HG03469 (cell line): Measurements from ENCODE around the gene TMEM33.
"Not testable (repeated sequence)": the region's sequence is repeated elsewhere in the genome, so short reads cannot be mapped to it uniquely, and the experiment has no call there.

Experiments
- ATAC-seq: cut with Tn5 transposase; IDR thresholded peaks from one replicate; pipeline ENCODE4 v1.9.1; 2021; ENCODE audit warnings: mild to moderate bottlenecking, moderate library complexity, moderate number of reproducible peaks; ENCODE audit not compliant: unreplicated experiment

Gene TMEM33, protein sequence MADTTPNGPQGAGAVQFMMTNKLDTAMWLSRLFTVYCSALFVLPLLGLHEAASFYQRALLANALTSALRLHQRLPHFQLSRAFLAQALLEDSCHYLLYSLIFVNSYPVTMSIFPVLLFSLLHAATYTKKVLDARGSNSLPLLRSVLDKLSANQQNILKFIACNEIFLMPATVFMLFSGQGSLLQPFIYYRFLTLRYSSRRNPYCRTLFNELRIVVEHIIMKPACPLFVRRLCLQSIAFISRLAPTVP

DNA sequence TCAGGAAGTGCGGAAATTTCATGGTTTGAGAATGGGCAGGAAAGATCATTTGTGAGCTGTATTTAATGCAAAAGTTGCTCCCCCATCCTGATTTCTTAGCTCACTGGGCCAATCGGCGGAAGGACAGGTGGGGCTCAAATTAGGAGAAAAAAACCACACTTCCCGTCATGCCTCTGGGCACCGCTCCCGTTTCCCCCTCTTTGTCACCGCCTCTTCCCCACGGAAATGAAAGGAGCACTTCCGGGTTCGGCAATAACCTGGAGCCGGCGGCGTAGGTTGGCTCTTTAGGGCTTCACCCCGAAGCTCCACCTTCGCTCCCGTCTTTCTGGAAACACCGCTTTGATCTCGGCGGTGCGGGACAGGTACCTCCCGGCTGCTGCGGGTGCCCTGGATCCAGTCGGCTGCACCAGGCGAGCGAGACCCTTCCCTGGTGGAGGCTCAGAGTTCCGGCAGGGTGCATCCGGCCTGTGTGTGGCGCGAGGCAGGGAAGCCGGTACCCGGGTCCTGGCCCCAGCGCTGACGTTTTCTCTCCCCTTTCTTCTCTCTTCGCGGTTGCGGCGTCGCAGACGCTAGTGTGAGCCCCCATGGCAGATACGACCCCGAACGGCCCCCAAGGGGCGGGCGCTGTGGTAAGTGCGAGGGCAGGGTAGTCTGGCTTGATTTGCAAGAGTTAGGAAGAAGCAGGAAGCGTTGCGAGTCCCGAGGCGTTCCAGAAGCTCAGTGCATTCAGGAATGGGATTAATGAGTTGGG, at the start of gene TMEM33:
TSS of gene TMEM33 (plus strand) at position 529 of the 751 bp plus-strand sequence. CDS start at position 585, 56 bp downstream.
- peak; percentile 72 for ATAC-seq

DNA sequence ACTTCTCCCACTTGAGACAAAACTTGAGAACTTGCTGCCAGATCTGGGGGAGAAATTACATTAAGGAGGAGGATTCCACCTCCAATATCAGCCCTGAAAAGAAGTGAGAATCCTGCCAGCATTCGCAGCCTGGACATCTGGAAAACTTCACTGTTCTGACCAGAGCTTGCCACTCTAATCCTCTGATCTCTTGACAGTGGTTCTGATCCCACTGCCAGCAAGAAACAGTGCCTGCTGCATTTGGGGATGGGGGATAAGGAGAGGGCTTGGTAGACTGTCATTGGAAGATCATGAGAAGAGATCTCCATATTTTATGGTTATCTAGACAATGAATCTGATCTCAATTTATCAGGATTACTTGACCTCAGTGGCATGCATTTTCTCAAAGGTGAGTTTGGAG, 49.8 kb upstream of the TMEM33 start:
- no peak for ATAC-seq

DNA sequence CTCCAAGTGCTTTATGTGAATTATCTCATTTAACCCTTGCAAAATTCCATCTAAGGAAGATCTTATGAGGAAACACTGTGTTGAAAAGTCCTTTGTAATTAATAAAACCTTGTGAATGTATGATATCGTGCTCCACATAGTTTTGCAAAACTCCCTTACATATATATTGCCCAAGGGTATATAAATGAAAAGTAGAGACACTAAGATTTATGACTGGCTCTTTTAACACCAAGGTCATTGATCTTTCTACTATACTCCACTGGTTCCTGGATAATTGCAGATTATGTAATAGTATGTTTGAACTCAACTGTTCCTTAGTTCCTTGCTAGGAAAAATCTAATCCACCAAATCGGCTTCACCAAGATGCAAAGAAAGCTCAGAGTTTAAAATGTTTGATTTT, 48.0 kb upstream of the TMEM33 start:
- no peak for ATAC-seq

DNA sequence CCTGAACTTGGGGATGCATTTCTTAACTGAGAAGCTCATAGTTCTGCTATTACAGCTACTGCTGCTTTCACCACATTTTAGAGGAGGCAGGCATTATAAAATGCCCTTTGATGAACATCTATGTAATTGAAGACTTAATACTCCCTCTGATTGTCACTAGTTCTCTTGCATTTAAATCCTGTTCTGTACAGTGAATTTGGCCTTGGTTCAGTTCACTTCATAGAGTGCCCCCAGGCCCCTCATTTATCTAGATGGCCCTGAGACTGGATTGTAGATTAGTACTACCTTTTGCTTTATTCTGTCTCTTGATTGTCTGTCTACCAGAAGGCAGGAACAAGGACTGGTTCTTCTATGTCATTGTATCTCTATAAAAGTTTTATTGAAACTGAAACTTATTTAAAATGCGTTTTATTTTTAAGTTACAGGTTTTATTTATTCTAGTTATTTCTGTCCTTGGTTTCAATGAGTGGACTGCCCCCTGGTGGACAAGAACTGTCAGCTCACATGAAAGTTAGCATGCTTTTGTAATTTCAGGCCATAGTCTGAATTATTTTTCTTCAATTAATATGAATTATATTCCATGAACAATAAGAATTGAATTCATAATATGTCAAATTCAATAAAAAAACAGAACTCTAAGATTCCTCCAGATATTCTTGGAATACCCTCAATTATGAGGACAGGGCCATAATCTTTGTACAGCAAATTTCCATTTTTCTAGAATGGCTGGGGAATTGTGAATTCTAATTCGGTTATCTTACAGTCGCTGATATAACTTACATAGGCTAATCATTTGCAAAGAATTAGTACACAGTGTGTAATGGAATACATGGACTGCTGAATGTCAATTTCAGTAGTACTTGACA, 47.2 kb upstream of the TMEM33 start:
- no peak for ATAC-seq

DNA sequence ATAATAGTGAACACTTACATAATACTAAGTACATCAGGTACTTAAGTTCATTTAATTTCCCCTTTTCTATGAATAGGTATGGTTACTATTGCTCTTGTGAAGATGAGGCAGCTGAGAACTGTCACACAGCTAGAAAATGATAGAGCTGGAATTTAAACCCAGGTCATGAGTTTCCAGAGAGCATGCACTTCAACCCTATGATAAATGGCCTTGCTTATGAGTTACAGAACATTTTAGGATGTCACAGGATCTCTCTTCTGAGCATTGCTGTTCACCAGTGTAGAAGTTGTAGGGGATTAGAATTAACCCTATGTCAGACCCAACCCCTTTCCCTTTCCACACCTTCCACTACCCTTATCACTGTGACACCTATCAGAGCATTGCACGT, 46.5 kb upstream of the TMEM33 start:
- ATAC-seq, result no peak

DNA sequence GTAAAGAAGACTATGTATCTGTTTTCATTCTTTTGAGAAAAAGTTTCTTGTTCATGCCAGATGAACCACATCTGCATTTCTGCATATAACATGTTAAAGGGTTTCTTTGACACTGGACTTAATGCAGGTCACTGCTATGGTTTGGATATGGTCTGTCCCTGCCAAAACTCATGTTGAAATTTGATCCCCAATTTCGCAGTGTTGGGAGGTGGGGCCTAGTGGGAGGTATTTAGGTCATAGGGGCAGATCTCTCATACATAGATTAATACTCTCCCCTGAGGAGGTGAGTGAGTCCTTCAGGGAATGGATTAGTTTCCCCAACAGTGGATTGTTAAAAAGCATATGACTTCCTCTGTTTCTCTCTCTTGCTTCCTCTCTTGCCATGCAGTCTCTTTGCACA, 45.9 kb upstream of the TMEM33 start:
- ATAC-seq, result no peak

DNA sequence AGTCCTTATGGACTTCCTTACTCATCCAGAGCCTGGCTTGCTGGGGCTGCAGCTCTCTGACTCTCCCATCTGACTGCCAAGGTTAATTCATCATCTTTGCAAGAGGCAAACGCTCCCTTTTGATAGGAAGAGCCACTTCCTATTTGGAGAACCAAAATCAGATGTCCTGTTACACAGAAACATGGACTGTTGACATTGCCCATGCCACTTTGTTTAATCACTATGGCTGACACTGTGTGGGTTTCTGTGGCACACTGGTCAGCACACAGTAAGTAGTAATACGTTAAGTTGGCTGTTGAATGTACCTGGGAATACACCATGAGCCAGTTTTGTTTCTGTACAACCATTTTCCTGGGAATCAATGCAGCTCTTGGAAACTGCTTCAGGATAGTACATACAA, 45.1 kb upstream of the TMEM33 start:
- ATAC-seq, result no peak

DNA sequence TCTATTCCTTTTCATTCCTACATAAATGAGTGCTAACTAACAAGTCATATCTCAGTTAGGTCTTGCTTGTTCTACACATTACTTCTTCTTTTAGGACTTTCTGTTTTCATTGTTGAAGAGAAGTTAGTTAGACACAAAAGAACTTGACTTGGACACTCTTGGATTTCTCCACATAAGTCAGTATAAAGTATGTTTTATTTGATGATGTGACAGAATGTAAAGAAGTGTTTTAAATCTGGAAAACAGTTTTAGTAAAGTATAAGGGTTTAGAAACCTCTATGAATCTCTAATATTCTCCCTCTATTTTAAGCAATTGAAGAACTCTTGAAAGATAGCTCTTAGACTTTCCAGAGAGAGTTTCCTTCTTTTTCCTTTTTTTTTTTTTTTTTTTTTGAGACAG, 38.6 kb upstream of the TMEM33 start:
- no peak for ATAC-seq

DNA sequence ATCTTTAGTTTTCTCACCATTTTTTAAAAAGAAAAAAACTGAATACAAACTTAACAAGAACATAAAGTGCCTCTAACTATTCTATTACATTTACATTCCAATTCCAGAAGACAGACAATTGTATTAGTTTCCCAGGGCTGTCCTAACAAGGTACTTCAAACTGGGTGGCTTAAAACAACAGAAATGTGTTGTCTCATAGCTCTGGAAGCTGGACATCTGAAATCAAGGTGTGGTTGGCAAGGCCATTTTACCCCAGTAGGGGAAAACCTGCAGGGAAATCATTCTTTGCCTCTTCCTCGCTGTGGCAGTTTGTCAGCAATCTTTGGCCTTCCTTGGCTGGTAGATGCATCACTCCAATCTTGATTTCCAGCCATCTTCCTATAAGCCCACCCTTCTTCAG, 37.5 kb upstream of the TMEM33 start:
- ATAC-seq, result no peak

DNA sequence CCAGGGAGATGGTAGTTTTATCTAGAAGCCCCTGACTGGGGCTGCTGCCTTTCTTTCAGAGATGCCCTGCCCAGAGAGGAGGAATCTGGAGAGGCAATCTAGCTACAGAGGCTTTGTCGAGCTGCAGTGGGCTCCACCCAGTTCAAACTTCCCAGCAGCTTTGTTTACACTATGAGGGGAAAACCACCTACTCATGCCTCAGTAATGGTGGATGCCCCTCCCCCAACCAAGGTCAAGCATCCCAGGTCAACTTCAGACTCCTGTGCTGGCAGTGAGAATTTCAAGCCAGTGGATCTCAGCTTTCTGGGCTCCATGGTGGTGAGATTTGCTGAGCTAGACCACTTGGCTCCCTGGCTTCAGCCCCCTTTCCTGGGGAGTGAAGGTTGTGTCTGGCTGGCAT, 26.1 kb upstream of the TMEM33 start:
- ATAC-seq, result not testable (repeated sequence)

DNA sequence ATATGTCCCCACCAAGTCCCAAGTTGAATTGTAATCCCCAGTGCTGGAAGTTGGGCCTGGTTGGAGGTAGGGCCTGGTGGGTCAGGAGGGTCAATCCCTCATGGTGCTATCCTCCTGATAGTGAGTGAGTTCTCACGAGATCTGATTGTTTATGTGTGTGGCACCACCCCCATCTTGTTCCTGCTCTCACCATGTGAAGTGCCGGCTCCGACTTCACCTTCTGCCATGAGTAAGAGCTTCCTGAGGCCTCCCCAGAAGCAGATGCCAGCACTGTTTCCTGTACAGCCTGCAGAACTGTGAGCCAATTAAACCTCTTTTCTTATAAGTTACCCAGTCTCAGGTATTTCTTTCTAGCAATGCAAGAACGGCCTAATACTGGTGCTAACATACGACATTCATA, 22.7 kb upstream of the TMEM33 start:
- no peak for ATAC-seq

DNA sequence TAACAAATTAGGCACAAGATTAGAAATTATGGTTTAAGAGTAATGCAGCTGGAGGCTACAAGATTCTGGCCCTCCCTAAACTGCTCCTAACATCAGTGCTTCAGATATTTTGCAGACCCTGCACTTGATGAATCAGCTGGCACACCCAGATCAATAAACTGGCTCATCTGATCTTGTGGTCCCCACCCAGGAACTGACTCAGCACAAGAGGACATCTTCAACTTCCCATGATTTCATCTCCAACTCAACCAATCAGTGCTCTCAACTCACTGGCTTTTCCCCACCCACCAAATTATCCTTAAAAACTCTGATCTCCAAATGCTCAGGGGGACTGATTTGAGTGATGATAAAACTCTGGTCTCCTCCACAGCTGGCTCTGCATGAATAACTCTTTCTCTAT, 21.7 kb upstream of the TMEM33 start:
- ATAC-seq, result no peak

DNA sequence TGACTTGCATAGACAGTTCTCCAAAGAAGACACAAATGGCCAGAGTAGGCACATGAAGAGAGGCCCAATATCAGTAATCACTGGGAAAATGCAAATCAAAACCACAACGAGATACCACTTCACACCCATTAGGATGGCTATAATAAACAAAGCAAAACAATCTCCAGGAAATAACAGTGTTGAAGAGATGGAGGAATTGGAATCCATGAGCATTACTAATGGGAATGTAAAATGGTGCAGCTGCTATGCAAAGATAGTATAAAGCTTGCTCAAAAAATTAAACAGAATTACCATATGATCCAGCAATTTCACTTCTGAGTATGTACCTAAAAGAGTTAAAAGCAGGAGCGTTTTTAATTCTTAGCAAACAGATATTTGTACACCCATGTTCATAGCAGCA, 17.0 kb upstream of the TMEM33 start:
- ATAC-seq, result no peak

DNA sequence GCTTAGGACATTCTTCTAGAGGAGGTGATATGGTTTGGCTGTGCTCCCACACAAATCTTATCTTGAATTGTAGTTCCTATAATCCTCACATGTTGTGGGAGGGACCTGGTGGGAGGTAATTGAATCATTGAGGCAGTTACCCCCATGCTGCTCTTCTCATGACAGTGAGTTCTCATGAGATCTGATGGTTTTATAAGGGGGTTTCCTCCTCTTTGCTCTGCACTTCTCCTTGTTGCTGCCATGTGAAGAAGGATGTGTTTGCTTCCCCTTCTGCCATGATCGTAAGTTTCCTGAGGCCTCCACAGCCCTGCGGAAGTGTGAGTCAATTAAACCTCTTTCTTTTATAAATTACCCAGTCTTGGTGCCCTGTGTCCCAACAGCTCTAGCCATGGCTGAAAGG, 14.8 kb upstream of the TMEM33 start:
- not testable (repeated sequence) for ATAC-seq

DNA sequence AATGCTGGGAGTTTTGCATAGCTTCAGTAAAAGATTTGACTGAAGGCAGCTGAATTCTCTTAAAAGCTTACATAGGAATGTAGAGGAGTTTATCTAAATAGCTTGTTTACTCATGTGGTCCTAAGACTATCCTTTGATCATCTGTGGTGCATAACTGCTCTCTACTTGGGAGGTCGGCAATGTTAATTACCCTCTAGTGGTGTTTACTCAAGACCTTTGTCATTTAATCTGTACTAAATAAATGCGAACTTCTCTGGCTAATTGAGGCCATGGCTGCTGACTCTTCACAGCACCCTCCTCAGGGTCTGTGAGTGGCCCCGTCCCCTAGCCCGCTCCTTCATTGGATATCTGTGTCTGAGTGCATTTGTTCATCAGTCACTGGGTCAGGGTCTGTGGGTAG, 13.8 kb upstream of the TMEM33 start:
- ATAC-seq, result no peak

DNA sequence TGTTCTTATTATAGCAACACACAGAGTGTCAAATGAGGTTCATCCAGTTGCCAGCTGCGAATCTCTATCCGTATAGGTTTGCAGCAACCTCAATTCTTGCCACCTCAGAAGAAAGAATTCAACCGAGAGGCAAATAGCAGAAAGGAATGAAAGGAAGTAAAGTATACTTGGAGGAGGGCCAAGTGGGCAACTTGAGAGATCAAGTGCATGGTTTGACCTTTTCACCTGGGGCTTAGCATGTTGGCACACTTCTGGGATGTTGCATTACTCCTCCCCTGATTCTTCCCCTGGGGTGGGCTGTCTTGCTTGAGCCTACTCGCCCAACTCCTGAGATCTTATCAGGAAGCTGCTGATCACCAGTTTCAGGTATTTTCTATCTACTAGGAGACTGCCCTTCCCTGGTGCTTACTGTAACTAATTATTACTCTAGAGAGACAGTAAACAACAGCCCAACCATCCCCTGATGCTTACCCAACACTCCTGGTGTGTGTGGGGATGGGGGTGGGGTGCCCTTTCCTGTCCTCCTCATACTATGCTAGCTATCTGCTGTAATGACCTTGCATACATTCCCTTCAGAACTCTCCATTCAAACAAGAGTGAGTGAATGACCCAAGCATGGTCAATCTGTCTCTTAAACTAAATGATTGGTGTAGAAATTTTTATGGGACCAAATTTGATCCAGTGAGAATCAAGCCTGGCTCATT, 7.3 kb upstream of the TMEM33 start:
- ATAC-seq, result no peak

DNA sequence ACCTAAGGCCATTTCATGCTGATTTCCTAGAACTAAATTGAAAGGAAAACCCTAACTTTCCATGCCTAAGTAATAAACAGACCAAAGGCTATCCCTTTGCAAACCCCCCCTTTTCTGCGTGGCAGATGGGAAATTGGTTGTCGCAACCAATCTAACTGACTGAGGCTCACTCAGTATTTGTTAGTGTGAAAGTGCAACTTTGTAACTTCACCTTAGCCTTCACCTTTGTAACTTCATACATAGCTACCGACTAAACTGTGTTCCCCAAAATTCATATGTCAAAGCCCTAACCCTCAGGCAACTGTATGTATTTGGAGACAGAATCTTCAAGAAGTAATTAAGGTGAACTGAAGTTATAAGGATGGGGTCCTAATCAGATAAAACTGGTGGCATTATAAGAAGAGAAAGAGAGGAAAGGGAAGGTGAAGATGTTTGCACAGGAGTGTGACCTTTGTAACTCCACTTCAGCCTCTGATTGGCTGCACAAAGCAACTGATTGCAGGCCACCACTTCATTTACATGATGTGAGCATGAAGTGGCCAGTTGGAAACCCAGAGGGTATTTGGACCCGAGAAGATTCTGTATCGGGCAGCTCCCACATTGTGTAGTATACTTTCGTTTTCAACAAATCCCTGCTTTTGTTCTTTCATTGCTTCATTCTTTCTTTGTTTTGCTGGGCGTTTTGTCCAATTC, 4.9 kb upstream of the TMEM33 start:
- ATAC-seq, result no peak

DNA sequence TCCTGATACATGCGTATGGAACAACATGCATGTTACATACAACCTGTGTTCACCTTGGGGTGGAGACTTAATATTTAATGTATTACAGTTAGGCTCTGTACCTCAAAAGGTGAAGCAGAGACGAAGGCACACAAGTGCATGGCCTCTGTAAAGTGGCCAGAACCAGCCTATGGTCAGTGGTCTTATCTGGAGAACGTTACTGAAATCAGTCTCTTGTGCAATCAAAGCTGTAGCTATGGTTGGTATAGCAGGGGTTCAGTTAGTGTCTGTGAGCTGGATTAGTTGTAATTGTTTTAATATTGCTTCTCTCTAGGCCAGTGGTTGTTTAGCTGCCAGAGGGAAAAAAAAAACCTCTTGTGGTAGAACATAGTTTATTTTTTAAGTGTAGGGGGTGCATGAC, 2.2 kb upstream of the TMEM33 start:
- ATAC-seq, result no peak

DNA sequence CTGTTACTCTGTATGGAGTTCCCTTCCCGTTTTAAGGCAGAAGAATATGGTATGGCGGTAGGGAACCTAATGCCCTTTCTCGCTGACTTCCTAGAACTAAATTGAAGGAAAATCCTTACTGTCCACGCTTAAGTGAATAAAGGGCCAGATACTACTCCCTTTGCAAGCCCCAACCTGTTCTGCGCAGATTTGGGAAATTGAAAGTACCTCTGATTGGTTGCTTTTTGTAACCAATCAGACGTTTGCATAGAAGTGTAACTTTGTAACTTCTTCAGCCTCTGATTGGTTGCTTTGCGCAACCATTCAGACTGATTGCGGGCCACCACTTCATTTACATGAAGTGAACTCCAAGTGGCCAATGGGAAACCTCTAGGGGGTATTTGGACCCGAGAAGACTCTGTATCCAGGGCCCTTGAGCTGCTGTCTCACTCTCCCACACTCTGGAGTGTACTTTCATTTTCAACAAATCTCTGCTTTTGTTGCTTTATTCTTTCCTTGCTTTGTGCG, 1.2 kb upstream of the TMEM33 start:
- ATAC-seq, result no peak

DNA sequence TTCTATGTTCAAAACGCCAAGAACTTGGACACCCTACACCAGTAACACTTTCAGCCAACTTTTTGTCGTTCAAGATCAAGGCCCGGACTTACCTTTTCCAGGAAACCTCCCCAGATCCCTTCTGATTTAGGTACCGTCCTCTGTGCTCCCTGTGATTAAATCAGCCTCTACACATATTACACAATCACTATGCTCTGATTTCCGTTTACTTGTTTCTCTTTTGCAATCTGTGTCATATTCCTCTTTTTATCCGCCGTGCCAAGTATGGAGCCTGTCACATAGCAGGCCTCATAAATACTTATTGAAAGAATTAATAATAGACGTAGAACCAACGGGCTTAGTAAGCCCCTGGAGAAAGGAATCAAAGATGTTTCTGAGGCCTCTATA, 722 bp upstream of the TMEM33 start:
- no peak for ATAC-seq
